HG03066 (cell line): ENCODE data around the gene AP3B1.
"Not testable (repeated sequence)": the region's sequence is repeated elsewhere in the genome, so short reads cannot be mapped to it uniquely, and the experiment has no call there.

Source experiments
- ATAC-seq: cut with Tn5 transposase; IDR thresholded peaks from one replicate; pipeline ENCODE4 v1.9.1; 2021; ENCODE audit warnings: low read depth; ENCODE audit not compliant: unreplicated experiment

Gene AP3B1

DNA sequence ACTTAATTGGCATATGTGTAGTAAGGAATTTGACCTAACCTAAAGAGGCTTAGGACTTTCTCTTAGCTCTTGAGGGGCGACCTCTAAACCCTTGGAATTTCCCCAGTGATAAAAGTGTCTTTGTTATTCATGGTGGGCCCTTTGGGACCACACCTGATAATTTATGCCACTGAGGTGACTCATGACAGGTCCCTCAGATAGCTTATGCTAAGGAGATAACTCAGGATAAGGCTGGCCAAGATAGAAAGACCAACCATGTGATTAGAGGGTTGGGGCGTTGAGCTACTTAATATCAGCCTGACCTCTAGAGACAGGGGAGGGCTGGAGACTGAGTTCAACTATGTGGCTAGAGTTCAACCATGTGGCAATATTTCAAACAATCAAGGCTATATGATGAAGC, 218.1 kb downstream of the AP3B1 start:
- no peak for ATAC-seq

DNA sequence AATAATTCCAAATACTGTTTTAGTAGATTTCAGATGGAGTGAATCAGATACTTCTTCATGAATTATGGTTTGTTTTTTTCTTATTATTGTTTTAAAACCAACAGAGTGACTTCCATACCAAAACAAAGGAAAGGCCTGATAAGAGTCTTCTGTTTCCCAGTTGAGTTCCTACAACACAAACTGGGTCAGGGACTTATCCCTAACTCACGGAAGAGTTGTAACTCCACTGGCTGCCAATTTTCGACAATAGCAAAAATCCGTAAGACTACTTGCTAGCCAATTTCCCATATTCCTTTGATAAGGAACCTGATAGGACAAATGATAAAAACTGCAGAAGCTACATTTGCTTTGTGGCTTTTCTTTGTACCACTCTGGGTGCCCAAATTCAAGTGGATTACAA, 219.2 kb downstream of the AP3B1 start:
- no peak for ATAC-seq

GRCh38 chr5:78070691-78071090, 223.8 kb downstream of the AP3B1 start:
- not testable (repeated sequence) for ATAC-seq

DNA sequence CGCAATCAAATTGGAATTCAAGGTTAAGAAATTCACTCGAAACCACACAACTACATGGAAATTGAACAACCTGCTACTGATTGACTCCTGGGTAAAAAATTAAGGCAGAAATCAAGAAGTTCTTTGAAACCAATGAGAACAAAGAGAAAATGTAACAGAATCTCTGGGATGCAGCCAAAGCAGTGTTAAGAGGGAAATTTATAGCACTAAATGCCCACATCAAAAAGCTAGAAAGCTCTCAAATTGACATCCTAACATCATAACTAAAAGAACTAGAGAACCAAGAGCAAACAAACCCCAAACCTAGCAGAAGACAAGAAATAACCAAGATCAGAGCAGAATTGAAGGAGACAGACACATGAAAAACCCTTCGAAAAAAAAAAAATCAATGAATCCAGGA, 226.9 kb downstream of the AP3B1 start:
- not testable (repeated sequence) for ATAC-seq

DNA sequence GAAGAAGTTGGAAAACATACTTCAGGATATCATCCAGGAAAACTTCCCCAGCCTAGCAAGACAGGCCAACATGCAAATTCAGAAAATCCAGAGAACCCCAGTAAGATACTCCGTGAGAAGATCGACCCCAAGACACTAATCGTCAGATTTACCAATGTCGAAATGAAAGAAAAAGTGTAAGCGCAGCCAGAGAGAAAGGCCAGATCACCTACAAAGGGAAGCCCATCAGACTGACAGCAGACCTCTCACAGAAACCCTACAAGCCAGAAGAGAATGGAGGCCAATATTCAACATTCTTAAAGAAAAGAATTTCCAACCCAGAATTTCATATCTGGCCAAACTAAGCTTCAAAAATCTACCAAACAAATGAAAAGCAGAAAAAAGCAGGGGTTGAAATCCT, 227.8 kb downstream of the AP3B1 start:
- ATAC-seq, result not testable (repeated sequence)

DNA sequence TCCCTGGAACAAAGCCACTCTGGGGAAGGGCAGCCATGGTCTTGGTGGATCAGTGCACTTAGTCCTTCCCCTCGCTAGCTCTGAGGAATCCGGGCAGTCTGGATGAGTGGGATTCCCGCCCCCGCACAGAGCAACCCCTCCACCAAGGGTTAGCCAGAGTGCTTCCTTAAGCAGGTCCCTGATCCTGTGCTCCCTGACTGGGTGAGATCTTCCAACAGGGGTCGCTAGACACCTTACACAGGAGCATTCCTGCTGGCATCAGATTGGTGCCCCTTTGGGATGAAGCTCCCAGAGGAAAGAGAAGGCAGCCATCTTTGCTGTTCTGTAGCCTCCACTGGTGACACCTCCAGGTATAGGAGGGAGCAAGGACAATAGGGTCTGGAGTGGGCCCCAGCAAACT, 228.8 kb downstream of the AP3B1 start:
- ATAC-seq, result no peak

- no peak for ATAC-seq
These were observed 229.5 kb downstream of the AP3B1 start for GRCh38 chr5:78064941-78065472.

GRCh38 chr5:78063495-78063894, 231.0 kb downstream of the AP3B1 start:
- no peak for ATAC-seq

GRCh38 chr5:78062645-78063044, 231.9 kb downstream of the AP3B1 start:
- no peak for ATAC-seq

- no peak for ATAC-seq
These were observed 234.1 kb downstream of the AP3B1 start for GRCh38 chr5:78060421-78060820.

- no peak for ATAC-seq
These were observed 235.9 kb downstream of the AP3B1 start for GRCh38 chr5:78058625-78059024.

- ATAC-seq, result no peak
These were observed 237.5 kb downstream of the AP3B1 start for GRCh38 chr5:78056901-78057514.

DNA sequence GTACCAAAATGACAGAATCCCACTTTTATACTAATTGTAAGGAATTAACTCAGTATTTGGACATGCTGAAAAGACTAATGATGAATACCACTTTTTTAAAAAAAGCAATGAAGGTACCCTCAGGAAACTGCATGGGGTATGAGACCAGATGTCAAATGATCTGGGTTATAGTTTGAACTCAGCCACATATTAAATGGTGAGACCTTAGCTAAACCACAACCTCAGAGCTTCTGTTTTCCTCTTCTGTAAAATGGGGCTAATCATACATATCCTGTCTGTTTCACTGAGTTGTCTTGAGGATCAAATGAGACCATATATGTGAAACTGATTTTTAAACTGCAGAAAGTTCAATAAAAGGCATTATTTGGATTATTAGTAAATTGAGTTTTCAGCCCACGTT, 238.4 kb downstream of the AP3B1 start:
- no peak for ATAC-seq

DNA sequence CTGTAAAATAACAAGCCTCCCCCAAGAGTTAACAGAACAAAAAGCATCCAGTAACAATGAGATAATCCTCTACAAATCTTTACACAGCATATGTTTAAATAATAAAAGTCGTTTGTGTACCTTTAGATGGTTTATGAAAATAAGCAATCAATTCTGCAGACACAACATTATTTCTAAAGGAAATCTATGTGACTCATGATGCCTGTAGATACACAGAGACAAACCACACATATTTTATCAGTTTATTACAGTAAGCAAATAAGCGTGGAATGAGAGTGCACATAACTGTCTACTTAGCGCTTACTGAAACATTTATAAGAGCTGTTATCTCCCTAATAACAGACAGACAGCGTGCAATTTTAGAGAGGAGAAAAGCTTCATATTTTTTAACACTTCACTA, 243.6 kb downstream of the AP3B1 start:
- no peak for ATAC-seq

GRCh38 chr5:78046823-78047222, 247.7 kb downstream of the AP3B1 start:
- not testable (repeated sequence) for ATAC-seq

- no peak for ATAC-seq
These were observed 248.5 kb downstream of the AP3B1 start for GRCh38 chr5:78046006-78046405.

DNA sequence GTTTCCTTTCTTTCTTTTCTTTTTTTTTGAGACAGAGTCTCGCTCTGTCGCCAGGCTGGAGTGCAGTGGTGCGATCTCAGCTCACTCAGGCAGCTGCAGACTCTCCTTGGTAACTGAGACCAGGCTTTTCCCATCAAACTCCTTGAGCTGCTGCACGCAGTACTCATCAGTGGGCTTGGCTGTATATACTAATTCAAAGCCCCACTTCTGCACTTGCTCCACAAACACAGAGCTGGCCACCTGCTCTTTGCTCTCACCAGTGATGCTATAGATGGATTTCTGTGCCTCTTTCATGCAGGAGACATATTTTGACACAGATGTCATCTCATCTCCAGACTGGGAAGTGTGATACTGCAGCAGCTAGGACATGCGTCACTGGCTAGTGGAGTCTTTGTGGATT, 252.7 kb downstream of the AP3B1 start:
- no peak for ATAC-seq

DNA sequence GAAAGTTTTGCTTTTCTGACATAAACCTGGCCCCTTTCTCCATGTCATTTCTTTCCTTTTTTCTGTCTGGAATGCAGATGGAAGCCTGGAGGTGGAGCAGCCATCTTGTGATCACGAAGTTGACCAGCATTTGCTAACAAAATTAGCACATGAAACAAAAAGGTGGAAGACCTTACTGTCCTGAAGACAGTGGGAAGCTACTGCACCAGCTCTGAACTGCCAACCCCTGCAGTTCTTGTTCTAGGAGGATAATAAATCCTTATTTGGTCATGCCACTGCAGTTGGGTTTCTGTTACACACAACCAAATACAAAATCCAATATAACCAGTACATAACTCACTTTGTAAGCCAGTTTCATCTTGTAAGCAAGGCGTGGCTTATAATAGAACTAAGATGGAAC, 269.0 kb downstream of the AP3B1 start:
- no peak for ATAC-seq

DNA sequence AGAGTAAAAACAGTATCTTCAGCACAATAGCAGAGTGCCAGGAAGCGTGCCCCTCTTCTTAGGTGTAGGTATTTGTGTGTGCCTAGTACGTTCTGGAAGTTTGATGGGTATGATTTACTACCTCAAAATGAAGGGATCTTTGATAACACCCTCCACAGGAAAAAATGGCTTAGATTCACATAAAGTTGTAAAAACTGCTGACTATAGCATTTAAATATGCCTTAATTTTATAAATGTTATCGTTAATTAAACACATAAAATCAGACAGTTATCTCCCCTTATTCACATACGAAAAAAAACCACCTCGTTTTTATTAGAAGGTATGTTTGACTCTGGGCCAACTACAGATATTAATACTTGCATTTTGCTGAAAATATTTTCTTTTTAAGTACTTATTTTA, 274.8 kb downstream of the AP3B1 start:
- ATAC-seq, result no peak

- no peak for ATAC-seq
These were observed 277.5 kb downstream of the AP3B1 start for GRCh38 chr5:78016863-78017529.

DNA sequence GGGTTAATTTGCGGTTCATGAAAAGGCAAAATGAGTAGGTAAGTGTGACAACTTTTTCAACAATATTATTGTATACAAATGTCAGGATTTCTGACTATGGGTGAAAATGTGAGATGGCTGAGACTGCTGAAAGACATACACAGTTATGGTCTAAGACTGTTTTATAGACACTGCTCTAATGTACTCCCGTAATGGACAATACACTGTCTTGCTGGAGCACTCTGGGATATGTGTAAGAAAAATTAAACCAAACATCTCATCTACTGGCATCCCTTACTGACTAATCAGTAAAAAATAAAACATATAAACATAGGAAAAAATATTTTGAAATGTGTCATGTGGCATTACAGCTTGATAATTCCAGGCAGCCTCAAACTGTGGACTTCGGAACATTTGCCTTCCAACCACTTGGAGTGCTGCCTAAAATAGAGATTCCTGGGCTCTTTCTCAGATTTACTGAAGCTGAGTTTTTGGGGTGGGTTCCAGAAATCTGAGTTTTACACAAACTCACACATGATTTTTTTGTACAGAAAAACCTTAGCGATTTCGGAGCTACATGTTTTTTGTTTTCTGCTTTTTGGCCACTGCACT, 284.5 kb downstream of the AP3B1 start:
- no peak for ATAC-seq
